Activated effector memory CD4-positive, alpha-beta T cell treated with Interleukin-2 at 50 U/mL for 16 hours (primary cell): ENCODE data around the gene KIF4B.
"Not testable (repeated sequence)": the region's sequence is repeated elsewhere in the genome, so short reads cannot be mapped to it uniquely, and the experiment has no call there.

Source experiments
- DNase-seq: peaks from one replicate; pipeline ENCODE4 v3.0.0-alpha.2; 2020

KIF4B gene, protein sequence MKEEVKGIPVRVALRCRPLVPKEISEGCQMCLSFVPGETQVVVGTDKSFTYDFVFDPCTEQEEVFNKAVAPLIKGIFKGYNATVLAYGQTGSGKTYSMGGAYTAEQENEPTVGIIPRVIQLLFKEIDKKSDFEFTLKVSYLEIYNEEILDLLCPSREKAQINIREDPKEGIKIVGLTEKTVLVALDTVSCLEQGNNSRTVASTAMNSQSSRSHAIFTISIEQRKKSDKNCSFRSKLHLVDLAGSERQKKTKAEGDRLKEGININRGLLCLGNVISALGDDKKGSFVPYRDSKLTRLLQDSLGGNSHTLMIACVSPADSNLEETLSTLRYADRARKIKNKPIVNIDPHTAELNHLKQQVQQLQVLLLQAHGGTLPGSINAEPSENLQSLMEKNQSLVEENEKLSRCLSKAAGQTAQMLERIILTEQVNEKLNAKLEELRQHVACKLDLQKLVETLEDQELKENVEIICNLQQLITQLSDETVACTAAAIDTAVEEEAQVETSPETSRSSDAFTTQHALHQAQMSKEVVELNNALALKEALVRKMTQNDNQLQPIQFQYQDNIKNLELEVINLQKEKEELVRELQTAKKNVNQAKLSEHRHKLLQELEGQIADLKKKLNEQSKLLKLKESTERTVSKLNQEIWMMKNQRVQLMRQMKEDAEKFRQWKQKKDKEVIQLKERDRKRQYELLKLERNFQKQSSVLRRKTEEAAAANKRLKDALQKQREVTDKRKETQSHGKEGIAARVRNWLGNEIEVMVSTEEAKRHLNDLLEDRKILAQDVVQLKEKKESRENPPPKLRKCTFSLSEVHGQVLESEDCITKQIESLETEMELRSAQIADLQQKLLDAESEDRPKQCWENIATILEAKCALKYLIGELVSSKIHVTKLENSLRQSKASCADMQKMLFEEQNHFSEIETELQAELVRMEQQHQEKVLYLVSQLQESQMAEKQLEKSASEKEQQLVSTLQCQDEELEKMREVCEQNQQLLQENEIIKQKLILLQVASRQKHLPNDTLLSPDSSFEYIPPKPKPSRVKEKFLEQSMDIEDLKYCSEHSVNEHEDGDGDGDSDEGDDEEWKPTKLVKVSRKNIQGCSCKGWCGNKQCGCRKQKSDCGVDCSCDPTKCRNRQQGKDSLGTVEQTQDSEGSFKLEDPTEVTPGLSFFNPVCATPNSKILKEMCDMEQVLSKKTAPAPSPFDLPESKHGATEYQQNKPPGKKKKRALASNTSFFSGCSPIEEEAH

DNA sequence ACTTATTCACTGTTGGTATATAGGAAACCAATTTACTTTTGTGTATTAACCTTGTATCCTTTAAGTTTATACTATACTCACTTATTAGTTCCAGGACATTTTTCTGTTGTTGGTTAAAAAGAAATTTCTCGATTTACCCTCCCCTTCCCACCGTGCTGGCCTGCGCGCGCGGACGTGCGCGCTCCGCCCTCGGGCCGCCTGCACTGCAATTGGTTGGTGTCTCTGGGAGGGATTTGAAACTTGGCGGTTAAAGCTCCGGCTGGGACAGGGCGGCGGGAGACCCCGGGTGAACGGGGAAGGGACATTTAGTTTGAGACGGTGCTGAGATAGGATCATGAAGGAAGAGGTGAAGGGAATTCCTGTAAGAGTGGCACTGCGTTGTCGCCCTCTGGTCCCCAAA, at the start of gene KIF4B:
Gene KIF4B, plus strand, starts transcription at position 230 of the 400 bp plus-strand sequence. Its CDS starts 105 bp downstream, at position 335.
- DNase-seq, result no peak

DNA sequence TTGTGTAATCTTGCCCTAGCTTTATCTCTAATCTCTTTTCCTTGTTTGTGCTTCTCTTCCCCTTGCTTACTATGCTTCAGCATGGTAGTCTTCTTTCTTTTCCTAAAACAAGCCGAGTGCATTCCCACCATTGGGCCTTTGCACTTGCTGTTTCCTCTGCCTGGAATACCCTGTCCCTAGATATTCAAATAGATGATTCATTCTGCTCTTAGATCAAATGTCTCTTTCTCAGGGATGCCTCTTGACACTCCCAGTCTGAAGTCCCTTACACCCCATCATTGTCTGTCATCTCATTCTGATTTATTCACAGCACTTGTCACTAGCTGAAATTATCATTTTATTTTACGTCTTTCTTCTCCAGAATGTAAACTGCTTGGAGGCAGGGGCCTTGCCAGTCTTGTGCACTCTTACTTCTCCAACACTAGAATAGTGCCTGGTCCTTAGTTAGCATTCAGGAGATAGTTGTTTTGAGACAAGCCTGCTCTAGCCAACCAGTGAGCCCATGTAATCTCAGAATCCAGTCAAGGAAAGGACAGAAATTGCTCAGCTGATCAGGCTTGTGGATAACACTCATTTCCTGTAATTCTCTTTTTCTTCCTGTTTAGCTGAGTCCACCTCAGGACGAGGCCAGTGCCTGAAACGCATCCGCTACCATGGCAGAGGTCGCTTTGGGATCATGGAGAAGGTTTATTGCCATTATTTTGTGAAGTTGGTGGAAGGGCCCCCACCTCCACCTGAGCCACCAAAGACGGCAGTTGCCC, 47.3 kb upstream of the KIF4B start:
- no peak for DNase-seq

DNA sequence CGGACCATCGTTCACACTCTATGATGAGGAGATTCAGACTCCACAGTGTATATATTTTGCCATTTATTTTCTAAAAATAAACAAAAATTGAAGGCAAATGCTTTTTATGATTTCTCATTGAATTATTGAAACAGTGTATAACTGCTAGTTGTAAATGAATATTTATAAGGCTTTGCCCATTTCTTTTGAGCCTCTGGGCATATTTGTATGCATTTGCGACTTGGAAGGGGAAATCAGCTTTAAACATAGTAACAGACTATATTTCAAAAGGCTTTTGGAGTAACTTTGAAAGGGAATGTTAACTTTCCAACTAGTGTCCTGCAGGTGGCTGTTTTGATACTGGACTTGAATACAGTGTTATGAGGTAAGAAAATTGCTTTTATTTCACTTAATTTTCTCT, 46.7 kb upstream of the KIF4B start:
- no peak for DNase-seq

DNA sequence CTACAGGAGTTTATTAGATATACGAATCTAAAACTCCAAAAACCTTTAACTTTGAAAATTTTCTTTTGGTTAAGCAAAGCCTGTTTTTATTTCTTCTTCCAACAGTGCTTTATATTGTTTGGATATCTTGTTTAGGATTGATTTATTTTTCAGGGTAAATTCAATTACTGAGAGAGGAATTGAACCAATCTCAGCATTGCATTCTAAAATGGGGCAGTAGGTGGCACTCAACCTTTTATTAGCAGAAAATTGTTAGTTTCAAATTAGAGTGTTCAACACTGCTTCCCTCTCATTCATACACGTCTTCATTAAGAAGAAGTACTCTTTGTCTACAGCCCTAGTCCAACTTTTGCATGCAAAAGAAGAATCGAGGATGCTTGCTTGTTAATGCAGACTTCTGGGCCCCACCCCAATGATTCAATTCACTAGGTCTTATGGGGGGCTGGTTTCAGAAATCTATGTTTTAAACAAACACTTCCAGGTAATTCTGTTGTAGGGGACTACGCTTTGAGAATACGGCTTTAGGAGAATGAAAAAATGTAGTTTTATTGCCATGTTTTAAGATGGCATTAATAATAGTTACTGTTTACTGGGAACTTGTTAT, 46.0 kb upstream of the KIF4B start:
- no peak for DNase-seq

DNA sequence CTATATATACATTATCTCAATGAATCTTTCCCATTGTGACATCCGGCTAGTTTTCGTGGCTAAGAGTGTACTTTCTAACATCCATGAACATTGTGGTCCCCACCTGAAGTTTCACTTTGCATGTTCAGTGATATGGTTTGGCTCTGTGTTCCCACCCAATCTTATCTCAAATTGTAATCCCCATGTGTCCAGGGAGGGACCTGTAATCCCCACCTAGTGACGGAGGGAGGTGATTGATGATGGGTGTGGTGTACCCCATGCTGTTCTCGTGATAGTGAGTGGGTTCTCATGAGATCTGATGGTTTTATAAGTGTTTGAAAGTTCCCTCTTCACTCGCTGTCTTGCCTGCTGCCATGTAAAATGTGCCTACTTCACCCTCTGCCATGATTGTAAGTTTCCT, 44.6 kb upstream of the KIF4B start:
- DNase-seq, result no peak

DNA sequence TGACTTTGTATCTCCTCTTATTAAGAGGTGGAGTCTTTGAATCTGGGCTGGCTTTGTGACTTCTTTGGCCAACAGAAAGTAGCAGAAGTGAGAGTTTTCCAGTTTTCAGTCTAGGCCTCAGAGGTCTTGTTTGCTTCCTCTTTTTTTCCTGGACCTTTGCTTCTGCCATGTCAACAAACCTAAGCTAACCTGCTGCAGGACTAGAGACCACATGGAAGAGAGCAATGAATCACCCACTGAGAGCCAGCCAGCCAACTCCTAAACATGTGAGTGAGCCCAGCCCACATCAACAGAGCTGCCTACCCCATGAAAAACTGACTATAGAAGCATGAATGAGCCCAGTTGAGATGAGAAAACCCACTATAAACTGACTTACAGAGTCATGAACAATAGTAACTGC, 42.8 kb upstream of the KIF4B start:
- DNase-seq, result no peak

DNA sequence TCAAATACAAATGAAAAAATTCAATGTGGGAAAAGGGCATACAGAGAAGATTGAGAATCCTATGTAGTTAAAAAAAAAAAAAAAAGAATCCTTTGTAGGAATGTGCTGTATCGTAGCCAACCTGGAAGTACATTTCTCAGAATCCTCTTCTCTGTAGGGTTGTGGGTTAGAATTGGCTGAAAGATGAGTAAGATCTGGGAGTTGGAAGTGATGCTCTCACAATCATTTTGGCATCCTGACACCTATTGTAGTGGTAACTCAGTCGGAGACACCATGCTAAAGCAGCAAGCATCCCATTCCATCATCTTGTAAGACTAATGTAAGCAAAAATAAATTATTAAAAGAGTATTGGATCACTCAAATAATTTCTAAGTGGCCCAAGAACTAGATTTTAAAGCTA, 42.1 kb upstream of the KIF4B start:
- DNase-seq, result no peak

DNA sequence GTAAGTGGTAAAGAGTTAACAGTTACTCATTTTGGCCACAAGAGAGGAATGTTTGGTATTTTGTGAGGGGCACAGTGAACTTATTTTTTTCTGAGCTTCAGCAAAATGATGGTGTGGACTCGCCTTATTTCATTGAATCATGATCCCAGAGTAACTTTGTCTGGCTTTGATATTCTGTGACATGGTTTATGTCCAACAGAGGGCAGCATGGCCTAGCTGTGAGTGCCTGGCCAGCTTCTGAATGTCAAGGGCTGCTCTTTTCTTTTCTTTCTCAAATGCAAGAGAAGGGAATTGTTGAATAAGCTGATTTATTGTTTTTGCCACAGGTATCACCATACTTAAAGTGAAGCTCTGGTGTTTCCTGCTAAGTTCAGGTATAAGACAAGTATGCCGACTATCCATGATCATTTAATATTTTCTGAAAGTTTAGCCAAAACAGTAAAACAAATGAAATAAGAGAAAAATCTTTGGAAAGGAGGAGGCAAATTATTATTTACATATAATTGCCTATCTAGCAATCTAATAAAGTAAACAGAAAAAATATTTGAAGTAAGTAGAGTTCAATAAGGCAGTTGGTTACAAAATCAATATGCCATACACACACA, 41.0 kb upstream of the KIF4B start:
- DNase-seq, result no peak

DNA sequence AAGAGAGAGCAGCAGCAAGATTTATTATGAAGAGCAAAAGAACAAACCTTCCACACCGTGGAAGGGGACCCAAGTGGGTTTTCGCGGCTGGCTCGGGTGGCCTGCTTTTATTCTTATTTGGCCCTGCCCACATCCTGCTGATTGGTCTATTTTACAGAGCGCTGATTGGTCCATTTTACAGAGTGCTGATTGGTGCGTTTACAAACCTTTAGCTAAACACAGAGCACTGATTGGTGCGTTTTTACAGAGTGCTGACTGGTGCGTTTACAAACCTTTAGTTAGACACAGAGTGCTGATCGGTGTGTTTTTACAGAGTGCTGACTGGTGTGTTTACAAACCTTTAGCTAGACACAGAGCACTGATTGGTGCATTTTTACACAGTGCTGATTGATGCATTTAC, 37.5 kb upstream of the KIF4B start:
- DNase-seq, result not testable (repeated sequence)

DNA sequence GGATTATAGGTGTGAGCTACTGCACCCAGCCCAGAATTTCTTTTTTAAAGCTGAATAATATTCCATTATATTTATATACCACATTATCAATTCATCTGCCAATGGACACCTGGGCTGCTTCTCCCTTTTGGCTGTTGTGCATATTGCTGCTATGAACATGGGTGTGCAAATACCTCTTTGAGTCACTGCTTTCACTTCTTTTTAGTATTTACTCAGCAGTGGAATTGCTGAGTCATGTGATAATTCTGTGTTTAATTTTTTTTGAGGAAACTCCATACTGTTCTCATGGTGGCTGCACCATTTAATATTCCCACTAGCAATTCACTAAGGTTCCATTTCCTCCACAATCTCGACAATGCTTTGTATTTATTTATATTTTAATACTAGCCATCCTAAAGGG, 36.1 kb upstream of the KIF4B start:
- DNase-seq, result no peak

DNA sequence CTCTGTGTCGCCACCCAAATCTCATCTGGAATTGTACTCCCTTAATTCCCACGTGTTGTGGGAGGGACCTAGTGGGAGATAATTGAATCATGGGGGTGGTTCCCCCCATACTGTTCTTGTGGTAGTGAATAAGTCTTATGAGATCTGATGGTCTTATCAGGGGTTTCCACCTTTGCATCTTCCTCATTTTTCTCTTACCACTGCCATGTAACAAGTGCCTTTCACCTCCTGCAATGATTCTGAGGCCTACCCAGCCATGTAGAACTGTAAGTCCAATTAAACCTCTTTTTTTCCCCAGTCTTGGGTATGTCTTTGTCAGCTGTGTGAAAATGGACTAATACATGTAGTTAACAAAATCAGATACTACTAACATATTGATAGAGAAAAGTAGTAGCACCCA, 35.3 kb upstream of the KIF4B start:
- not testable (repeated sequence) for DNase-seq

DNA sequence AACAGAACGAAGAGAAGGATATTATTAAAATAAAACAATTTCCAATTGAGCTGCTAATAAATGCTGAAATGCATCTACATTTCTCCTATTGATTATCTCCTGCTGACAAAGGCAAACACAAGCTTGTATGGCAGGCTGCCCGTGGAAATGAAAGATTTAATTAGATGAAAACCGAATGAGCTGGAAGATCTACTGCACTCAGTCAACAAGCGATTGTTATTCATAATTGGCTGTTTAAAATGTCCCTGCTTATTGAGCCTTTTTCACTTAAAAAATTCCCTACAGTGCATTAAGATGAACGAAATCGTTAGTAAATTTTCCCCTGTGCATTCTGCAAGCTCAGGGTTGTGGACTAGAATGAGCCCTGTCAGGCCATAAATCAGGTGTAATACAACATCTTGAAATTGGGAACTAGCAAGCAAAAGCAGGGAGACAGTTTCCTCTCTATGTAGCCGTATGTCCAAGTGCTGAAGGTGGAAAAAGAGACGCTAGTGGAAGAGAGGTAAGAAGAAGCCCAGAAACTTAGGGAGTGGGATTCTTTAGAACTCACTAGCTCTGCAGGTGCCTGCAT, 28.5 kb upstream of the KIF4B start:
- no peak for DNase-seq

DNA sequence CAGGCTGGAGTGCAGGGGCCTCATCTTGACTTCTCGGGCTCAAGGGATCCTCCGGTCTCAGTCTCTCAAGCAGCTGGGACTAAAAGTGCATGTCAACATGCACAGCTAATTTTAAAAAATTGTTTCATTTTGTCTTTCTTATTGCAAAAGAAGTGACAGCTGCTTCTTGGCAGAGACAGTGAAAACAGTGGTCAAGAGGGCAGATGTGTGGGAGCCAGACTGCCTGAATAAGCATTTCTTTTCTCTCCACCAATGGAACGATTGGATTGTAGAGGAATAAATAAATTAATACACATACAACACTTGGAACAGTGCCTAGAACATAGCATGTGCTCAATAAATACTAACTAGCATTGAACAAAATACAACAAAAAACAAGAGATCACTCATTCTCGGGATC, 27.4 kb upstream of the KIF4B start:
- no peak for DNase-seq

DNA sequence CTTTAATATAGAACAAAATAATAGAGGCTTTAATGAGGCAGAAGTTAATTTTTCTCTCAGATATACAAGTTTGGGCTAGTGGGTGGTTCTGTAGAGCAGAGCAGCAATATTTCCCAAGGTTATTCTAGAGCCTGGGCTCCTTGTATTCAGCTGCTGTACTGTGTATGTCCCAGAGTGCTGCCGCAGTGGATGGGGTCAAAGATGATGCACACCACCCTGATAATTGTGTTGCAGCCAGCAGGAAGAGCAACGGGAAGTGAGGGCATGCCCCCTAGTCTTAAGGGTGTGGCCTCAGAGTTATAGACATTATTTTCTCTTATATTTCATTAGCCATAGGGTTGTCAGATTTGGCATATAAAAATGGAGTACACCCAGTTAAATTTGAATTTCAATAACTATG, 23.9 kb upstream of the KIF4B start:
- no peak for DNase-seq

DNA sequence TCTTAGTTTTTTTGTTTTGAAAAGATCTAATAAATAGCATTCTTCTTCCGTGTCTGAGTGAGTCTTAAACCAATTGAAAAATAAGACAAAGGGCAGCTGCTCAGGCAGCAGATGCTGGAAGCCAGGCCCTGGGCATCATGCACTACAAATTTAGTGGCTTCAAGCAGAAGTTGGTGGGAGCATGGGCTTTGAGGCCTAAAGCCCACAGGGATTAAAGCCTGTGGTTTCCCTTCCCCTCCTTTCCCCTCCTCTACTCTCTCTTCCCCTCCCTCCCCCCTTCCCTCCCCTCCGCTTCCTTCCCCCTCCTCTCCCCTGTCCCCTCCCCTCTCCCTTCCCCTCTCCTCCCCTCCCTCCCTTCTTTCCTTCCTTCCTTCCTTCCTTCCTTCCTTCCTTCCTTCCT, 20.1 kb upstream of the KIF4B start:
- DNase-seq, result no peak

DNA sequence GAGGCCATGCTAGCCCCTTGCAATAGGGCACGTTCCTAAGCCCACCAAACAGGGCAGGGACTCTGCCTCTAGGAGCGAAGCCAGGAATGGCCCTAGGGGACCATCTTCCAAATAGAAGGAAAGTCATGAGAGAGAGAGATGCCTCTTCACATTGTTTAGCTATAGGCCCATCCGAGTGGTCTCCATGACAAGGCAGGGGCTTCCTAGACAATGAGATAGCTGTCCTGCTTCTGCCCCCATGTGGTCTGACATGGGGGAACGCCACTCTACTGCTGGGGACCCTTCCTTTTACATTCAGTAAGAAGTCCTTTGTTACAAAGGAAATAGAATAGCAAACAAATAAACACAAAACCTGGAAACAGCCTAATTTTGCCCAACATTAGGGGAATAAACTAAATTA, 17.9 kb upstream of the KIF4B start:
- DNase-seq, result no peak

DNA sequence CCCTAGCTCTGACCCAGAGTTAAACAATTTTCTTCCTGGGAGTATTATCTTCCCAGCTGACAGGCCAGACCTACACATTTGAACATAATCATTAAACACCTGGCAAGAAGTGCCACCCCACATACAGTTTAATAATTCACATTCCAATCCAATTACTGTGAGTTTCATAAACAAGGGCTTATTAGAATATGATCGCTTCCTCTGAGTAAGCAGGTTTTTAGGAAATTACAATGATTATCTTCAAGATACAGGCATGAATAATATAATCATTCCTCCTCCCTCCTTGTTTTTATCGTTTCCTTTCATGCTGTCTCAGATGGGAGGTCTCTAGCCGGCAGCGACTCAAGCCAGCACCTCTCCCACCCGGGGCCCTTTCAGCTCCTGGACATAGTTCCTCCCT, 15.8 kb upstream of the KIF4B start:
- no peak for DNase-seq

DNA sequence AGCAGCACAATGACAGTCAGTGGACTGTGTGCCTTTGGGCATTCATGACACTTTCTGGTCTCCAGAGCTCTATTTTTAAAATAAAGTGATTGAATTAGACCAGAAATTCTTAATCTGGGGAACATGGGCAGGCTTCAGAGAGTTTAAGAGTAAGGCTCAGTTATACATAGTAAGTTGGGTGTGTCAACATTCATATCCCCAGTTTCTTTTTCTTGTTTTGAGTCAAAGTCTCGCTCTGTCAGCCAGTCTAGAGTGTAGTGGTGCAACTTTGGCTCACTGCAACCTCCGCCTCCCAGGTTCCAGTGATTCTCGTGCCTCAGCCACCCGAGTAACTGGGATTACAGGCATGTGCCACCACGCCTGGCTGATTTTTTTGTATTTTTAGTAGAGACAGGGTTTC, 13.7 kb upstream of the KIF4B start:
- DNase-seq, result no peak

DNA sequence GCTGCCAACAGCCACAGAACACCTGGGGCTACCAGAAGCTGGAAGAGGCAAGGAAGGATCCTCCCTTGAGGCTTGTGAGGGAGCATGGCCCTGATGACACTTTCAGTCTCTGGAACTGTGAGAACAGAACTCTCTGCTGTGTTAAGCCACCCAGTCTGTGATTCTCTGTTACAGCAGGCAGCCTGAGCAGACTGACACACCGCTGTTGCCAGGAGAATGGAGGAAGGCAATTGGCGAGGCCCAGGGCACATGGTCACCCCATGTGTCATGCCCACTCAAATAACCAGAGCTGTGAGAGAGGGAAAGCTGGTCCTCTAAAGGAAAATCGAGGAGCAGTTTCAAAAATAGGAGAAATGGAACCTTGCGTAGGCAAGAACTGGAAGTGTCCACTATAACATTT, 12.0 kb upstream of the KIF4B start:
- DNase-seq, result no peak

DNA sequence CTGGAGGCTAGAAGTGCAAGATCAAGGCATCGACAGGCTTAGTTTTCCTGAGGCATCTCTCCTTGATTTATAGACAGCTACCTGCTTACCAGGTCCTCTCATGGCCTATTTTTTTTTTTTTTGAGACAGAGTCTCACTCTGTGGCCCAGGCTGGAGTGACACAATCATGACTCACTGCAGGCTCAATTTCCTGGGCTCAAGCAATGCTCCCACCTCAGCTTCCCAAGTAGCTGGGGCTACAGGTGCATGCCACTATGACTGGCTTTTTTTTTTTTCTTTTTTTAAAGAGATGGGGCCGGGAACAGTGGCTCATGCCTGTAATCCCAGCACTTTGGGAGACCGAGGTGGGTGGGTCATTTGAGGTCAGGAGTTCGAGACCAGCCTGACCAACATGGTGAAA, 10.8 kb upstream of the KIF4B start:
- DNase-seq, result not testable (repeated sequence)

DNA sequence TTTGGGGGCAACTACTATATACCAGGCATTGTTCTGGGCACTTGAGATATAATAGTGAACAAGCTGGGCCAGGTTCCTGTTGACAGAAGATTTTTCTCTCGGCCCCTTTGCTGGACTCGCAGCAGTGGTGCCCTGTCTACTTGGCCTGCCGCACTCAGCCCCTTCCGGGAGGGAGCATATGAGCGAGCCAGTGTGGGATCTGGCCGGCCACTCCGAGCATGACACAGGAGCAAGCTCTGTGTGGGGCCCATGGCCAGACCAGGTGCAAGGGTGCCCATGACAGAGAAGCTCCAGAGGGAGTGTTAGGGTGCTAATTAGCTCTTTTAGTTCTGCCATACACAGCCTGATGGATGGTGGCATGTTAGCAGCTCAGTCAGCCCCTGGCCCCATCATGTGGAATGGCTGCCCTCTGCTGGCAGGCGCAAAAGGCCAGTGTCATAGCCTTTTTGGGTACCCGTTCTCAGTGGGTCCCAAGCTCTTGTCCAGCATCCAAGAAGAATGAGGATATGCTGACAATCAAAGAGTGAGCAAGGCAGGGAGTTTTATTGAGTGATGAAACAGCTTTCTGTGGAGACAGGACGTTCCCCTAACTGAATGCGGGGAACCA, 9.3 kb upstream of the KIF4B start:
- DNase-seq, result no peak
